Keratinocyte (primary cell): ENCODE data around the gene TLR8. TPM values are rescaled to one million over a fixed set of nuclear protein-coding genes. Genes with fewer than 3 reads are reported as not detected.

Experiments
- DNase-seq: peaks from one replicate; pipeline ENCODE4 v3.0.0-alpha.2; 2011; ENCODE audit warnings: low read depth, missing footprints, low spot score
- FAIRE-seq: peaks from 2 replicates; lab custom pipeline; 2011; peaks lifted over from hg19 to GRCh38; lab: Jason Lieb, UNC
- H2AFZ ChIP-seq: 2 replicates; pipeline ENCODE4 v1.6.0; 2012; ENCODE audit warnings: low read length, control low read depth, inconsistent platforms; ENCODE audit not compliant: control insufficient read depth
- H3K27ac ChIP-seq: 2 replicates; pipeline ENCODE4 v1.5.1; 2011; ENCODE audit warnings: low read length; ENCODE audit not compliant: control insufficient read depth, insufficient read depth
- H3K27me3 ChIP-seq: 3 replicates; pipeline ENCODE4 v1.6.0; 2011; ENCODE audit warnings: low read length; ENCODE audit not compliant: control insufficient read depth, insufficient read depth; ENCODE audit errors: extremely low read depth
- H3K36me3 ChIP-seq, 2 experiments: 2 replicates in 1 of 2; 3 replicates in 1 of 2; pipeline ENCODE4 v1.5.1; 2011; ENCODE audit warnings: low read length in 2 of 2, mild to moderate bottlenecking in 1 of 2; ENCODE audit not compliant: control insufficient read depth in 2 of 2, insufficient read depth in 2 of 2; ENCODE audit errors: extremely low read depth in 1 of 2
- H3K4me1 ChIP-seq: 3 replicates; pipeline ENCODE4 v1.5.1; 2011; ENCODE audit warnings: low read length; ENCODE audit not compliant: control insufficient read depth, insufficient read depth; ENCODE audit errors: extremely low read depth
- H3K4me2 ChIP-seq: 3 replicates; pipeline ENCODE4 v1.6.0; 2011; ENCODE audit warnings: low read depth, low read length; ENCODE audit not compliant: control insufficient read depth, insufficient read depth; ENCODE audit errors: extremely low read depth
- H3K4me3 ChIP-seq, 3 experiments: fragments of 200-600 bp in 1 of 3; sonication (generic) in 1 of 3; 2 replicates in 2 of 3; 3 replicates in 1 of 3; pipeline ENCODE4 v1.5.1; 2011 to 2016; ENCODE audit warnings: low read length in 3 of 3, mild to moderate bottlenecking in 3 of 3, control low read depth in 2 of 3, inconsistent platforms in 1 of 3, low read depth in 1 of 3, mixed read lengths in 1 of 3, mixed run types in 1 of 3, moderate library complexity in 1 of 3; ENCODE audit not compliant: control insufficient read depth in 2 of 3, insufficient read depth in 2 of 3; ENCODE audit errors: extremely low read depth in 1 of 3
- H3K79me2 ChIP-seq: 2 replicates; pipeline ENCODE4 v1.6.0; 2012; ENCODE audit warnings: low read length; ENCODE audit not compliant: control insufficient read depth, insufficient read depth
- H3K9ac ChIP-seq: 3 replicates; pipeline ENCODE4 v1.6.0; 2011; ENCODE audit warnings: low read length; ENCODE audit not compliant: control insufficient read depth, insufficient read depth; ENCODE audit errors: extremely low read depth
- H3K9me1 ChIP-seq: 3 replicates; pipeline ENCODE4 v1.6.0; 2011; ENCODE audit warnings: low read length; ENCODE audit not compliant: control insufficient read depth, insufficient read depth; ENCODE audit errors: extremely low read depth
- H3K9me3 ChIP-seq: 2 replicates; pipeline ENCODE4 v1.5.1; 2012; ENCODE audit warnings: low read depth, low read length; ENCODE audit not compliant: control insufficient read depth
- H4K20me1 ChIP-seq: 3 replicates; pipeline ENCODE4 v1.6.0; 2011; ENCODE audit warnings: low read length; ENCODE audit not compliant: control insufficient read depth, insufficient read depth; ENCODE audit errors: extremely low read depth
- CTCF ChIP-seq, 3 experiments: IDR thresholded peaks in 1 of 3; conservative IDR thresholded peaks in 1 of 3; optimal IDR thresholded peaks in 1 of 3; 2 replicates in 2 of 3; 3 replicates in 1 of 3; pipeline versions ENCODE3 to v1.5.1; 2011; ENCODE audit warnings: low read length in 3 of 3, mild to moderate bottlenecking in 3 of 3, moderate library complexity in 2 of 3, control low read depth in 1 of 3, inconsistent platforms in 1 of 3; ENCODE audit not compliant: insufficient read depth in 2 of 3; ENCODE audit errors: extremely low read depth in 1 of 3
- EZH2 ChIP-seq: IDR thresholded peaks from one replicate; pipeline ENCODE4 v1.6.1; 2012; ENCODE audit warnings: inconsistent platforms, mild to moderate bottlenecking, low read length, moderate library complexity
- dilution Hi-C: fragments of 300-500 bp; cut with MboI; formaldehyde crosslinking; loops from one replicate; pipeline ENCODE4 v1.7.0; 2020; ENCODE audit warnings: low sequenced_read_pairs; ENCODE audit not compliant: extremely low pct_ligation_motif_present
- polyA plus RNA-seq, 5 experiments: library from polyadenylated mRNA; depleted of rRNA in 3 of 5; stranded (reverse) in 3 of 5; stranded (forward) in 1 of 5; unstranded in 1 of 5; fragments of >200 nt; gene quantifications; 1 replicate in 1 of 5; 2 replicates in 3 of 5; 3 replicates in 1 of 5; pipeline versions ENCODE4 v1.2.1 to v1.2.3, GENCODE V29; 2011 to 2012; ENCODE audit warnings: missing spikeins in 2 of 5, low read depth in 1 of 5, low replicate concordance in 1 of 5

Gene TLR8
- polyA plus RNA-seq, 1 donor (not counting 4 experiments of a cell fraction or from before 2014, with no cell fraction given) = not detected

DNA sequence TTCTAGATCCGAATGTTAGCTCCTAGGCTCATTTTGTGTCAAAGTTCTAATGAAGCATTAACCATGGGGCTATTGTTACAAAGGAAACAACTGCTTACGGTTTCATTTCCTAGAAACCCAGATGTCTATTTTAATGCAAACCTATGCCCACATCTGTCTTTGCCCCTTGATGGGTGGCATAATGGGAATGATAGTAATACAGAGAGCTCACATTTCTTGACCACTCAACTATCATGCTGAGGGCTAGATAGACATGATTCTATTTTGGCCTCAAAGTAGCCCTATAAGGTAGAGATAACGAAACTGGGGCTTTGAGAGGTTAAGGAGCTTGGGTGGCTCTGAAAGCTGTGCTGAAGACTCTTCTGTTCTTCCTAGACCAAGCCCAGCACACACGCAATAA is 37.7 kb upstream of the TLR8 start:
- Histone ChIP-seq H3K4me3 (no peak overlapping the region), H4K20me1 (no peaks in the 10 kb centered on the region), H3K36me3 (no peaks in the 10 kb centered on the region), H3K27me3 (no peaks in the 10 kb centered on the region), H3K9me3 (no peaks in the 10 kb centered on the region), H3K79me2 (no peaks in the 10 kb centered on the region), H2AFZ (no peak overlapping the region), H3K4me2 (no peak overlapping the region), H3K9me1 (no peaks in the 10 kb centered on the region), H3K4me1 (no peaks in the 10 kb centered on the region), H3K9ac (no peak overlapping the region), H3K27ac (no peak overlapping the region)
- DNase-seq = no peak
- dilution Hi-C loops = no loop called here
- FAIRE-seq = no peak
- TF ChIP-seq CTCF (optimal IDR thresholded peaks at IDR 0.05 in 1 of 3, IDR thresholded peaks at IDR 0.05 in 1 of 3, conservative IDR thresholded peaks at IDR 0.05 in 1 of 3; ENCODE audit: extremely low read depth in 1 of 3, insufficient read depth in 2 of 3, low read length in 3 of 3) = no peak

DNA sequence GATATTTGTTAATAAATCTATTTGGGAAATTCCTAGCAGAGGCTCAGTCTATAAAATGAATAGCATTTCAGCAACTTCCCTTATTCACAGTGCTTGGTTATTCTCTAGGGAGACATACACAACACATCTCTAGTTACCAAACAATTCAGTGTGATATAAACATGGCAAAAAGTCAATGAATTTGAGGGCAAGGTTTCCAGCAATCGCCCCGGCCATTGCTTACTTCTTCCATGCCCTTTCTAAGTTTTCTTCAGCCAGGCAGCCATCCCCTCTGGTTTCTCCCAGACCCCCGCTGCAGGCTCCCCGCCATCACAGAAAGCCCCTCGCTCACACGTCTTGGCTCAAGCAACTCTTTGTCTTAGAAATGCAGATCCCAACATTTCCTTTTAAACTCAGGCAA is 35.2 kb upstream of the TLR8 start:
- no peak overlapping the region for H3K9ac ChIP-seq
- no peak overlapping the region for H2AFZ ChIP-seq
- no peak overlapping the region for H3K4me3 ChIP-seq
- no peaks in the 10 kb centered on the region for H3K79me2 ChIP-seq
- no peak for FAIRE-seq
- no peaks in the 10 kb centered on the region for H4K20me1 ChIP-seq
- dilution Hi-C loops = no loop called here
- DNase-seq = no peak
- no peak overlapping the region for H3K4me2 ChIP-seq
- H3K27me3 ChIP-seq = no peaks in the 10 kb centered on the region
- H3K9me1 ChIP-seq = no peaks in the 10 kb centered on the region
- no peaks in the 10 kb centered on the region for H3K9me3 ChIP-seq
- H3K36me3 ChIP-seq = no peaks in the 10 kb centered on the region
- no peak overlapping the region for H3K27ac ChIP-seq
- H3K4me1 ChIP-seq = no peaks in the 10 kb centered on the region
- TF ChIP-seq CTCF (optimal IDR thresholded peaks at IDR 0.05 in 1 of 3, IDR thresholded peaks at IDR 0.05 in 1 of 3, conservative IDR thresholded peaks at IDR 0.05 in 1 of 3; ENCODE audit: extremely low read depth in 1 of 3, insufficient read depth in 2 of 3, low read length in 3 of 3) = no peak
- no peak for TF ChIP-seq EZH2
